ENCODE data around the gene KRT8. TPM values are rescaled to one million over a fixed set of nuclear protein-coding genes. Genes with fewer than 3 reads are reported as not detected.
"Not testable (repeated sequence)": the region's sequence is repeated elsewhere in the genome, so short reads cannot be mapped to it uniquely, and the experiment has no call there.

Gene KRT8
- total RNA-seq (100 TPM), polyA plus RNA-seq (142 TPM)
- long read RNA-seq, donor 1, partial matches to known transcripts, result 5 of 5 reads
- long read RNA-seq, donor 1, other reads (novel, unspliced or antisense), result 0 of 5 reads
- long read RNA-seq, donor 2, result 0 reads
- long read RNA-seq, donor 3, partial matches to known transcripts, result 172 of 184 reads
- long read RNA-seq, donor 3, other reads (novel, unspliced or antisense), result 6 of 184 reads
- long read RNA-seq, donor 4, partial matches to known transcripts, result 74 of 83 reads
- long read RNA-seq, donor 4, other reads (novel, unspliced or antisense), result 5 of 83 reads
- long read RNA-seq, donor 5, partial matches to known transcripts, result 105 of 121 reads
- long read RNA-seq, donor 5, other reads (novel, unspliced or antisense), result 10 of 121 reads
- long read RNA-seq, donor 6, partial matches to known transcripts, result 47 of 49 reads
- long read RNA-seq, donor 6, other reads (novel, unspliced or antisense), result 0 of 49 reads
- long read RNA-seq, donor 7, partial matches to known transcripts, result 52 of 75 reads
- long read RNA-seq, donor 7, other reads (novel, unspliced or antisense), result 22 of 75 reads
- long read RNA-seq, donor 8, partial matches to known transcripts, result 53 of 53 reads
- long read RNA-seq, donor 8, other reads (novel, unspliced or antisense), result 0 of 53 reads
- long read RNA-seq, donor 9, partial matches to known transcripts, result 39 of 42 reads
- long read RNA-seq, donor 9, other reads (novel, unspliced or antisense), result 0 of 42 reads
- long read RNA-seq, donor 10, partial matches to known transcripts, result 31 of 33 reads
- long read RNA-seq, donor 10, other reads (novel, unspliced or antisense), result 0 of 33 reads

DNA sequence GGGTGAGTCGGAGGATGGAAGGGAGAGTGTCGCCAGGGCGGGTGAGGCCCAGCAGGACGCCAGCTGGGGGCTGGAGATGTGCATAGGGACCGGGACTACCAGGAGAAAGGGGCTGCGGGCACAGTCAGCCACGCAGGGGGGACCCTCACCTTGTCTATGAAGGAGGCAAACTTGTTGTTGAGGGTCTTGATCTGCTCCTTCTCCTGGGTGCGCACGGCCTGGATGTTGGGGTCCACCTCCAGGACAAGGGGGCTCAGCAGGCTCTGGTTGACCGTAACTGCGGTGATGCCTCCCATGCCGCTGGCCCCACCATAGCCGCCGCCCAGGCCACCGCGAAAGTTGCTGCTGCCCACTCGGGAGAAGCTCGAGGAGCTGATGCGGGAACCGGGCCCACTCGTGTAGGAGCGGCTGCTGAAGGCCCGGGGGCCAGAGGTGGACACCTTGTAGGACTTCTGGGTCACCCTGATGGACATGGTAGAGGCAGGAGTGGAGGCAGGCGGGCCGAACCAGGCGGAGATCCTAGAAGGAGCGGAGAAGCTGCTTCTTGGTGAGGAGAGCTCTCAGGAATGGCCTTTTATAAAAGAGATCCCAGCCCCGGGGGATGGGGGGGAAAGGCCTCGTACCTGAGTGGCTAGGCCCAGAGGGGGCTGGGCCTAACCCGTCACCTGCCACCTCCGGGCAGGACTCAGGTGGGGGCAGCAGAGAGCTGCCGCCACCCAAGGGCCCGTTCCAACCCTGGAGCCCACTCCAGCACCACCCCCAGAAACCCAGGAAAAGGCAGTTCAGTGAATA, at the start of gene KRT8:
Gene KRT8, minus strand, starts transcription at position 568 of the 792 bp plus-strand sequence. Its CDS starts 95 bp downstream, at position 473.
- H3K4me1 ChIP-seq (ENCODE audit: control insufficient read depth in 2 of 2, insufficient read depth in 2 of 2, low read length in 2 of 2), result peaks cover 5 to 26% of the 10 kb centered on the region in 2 donors
- DNase-seq (ENCODE audit: low read depth in 6 of 9, low spot score in 9 of 9), result peak in 2 of 9 donors; percentile 26 to 34
- H3K27ac ChIP-seq (ENCODE audit: low read depth in 1 of 2, low read length in 1 of 2), result peak within 1 kb of the TSS; percentile 64 to 71
- H3K27me3 ChIP-seq (ENCODE audit: control insufficient read depth in 2 of 2, insufficient read depth in 1 of 2, low read length in 1 of 2); H3K36me3 ChIP-seq (ENCODE audit: control insufficient read depth in 2 of 2, insufficient read depth in 2 of 2, low read length in 1 of 2); H3K9me3 ChIP-seq (ENCODE audit: control insufficient read depth in 2 of 2, insufficient read depth in 1 of 2, low read length in 1 of 2): not testable (repeated sequence)
- 93% methylated on average over 33 of the region's 33 CpGs for WGBS
- peak within 1 kb of the TSS; percentile 40 to 51 for H3K4me3 ChIP-seq (ENCODE audit: low read length in 2 of 2)

DNA sequence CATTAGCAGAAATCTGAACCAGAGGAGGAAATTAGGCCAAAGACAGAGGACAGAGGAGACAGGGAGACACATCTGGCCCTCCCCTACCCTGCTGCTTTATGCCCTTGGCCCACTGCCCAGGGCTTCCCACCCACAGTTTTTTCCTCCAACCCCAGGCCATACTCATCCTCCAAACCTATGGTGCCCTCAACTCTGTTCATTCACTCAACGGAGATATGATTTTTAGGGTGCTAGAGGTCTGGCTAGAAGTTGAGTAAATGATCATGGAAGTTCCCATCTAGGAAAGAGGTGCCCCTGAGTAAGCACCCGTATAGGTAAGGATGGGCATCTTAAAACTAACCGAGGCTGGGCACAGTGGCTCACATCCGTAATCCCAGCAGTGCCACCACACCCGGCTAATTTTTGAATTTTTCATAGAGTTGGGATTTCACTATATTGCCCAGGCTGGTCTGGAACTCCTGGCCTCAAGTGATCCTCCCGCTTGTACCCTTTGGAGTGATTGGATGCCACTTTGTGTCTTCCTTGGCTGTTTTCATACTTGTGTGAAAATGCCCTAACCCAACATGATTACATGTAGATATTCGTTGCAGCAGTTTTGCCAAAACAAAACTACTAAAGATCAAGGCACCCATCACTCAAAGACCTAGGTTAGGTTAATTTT, 48.4 kb upstream of the KRT8 start:
- no peak overlapping the region for H3K27ac ChIP-seq (ENCODE audit: low read depth in 1 of 2, low read length in 1 of 2)
- H3K36me3 ChIP-seq (ENCODE audit: control insufficient read depth in 2 of 2, insufficient read depth in 2 of 2, low read length in 1 of 2), result no peaks in the 10 kb centered on the region
- H3K27me3 ChIP-seq (ENCODE audit: control insufficient read depth in 2 of 2, insufficient read depth in 1 of 2, low read length in 1 of 2), result peaks cover 0 to 30% of the 10 kb centered on the region in 2 donors
- H3K9me3 ChIP-seq (ENCODE audit: control insufficient read depth in 2 of 2, insufficient read depth in 1 of 2, low read length in 1 of 2), result no peaks in the 10 kb centered on the region
- 97% methylated on average over 7 of the region's 7 CpGs for WGBS
- H3K4me3 ChIP-seq (ENCODE audit: low read length in 2 of 2), result no peak overlapping the region
- no peak for DNase-seq (ENCODE audit: low read depth in 6 of 9, low spot score in 9 of 9)
- H3K4me1 ChIP-seq (ENCODE audit: control insufficient read depth in 2 of 2, insufficient read depth in 2 of 2, low read length in 2 of 2), result peaks cover 0 to 2% of the 10 kb centered on the region in 2 donors

DNA sequence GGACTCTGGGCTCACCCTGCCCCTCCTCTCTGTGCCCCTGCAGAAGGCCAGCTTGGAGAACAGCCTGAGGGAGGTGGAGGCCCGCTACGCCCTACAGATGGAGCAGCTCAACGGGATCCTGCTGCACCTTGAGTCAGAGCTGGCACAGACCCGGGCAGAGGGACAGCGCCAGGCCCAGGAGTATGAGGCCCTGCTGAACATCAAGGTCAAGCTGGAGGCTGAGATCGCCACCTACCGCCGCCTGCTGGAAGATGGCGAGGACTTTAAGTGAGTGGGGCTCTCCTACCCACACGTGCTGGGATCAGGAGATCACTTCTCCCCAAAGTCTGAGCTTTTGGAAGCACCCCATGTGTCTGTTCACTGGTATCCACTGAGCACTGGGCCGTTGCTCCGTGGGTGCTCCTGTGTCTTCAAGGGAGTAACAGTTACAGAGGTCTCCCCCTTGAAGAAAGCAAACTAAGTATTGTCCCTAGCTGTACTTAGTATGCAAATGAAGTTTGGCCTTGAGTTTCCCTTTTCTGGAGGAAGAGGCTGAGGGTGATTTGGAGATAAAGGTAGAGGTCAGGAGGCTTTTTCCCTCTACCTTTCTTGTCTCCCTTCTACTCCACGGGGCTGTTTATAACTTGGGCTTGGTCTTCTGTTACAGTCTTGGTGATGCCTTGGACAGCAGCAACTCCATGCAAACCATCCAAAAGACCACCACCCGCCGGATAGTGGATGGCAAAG, 47.4 kb upstream of the KRT8 start:
- 78% methylated on average over 15 of the region's 15 CpGs for WGBS
- Histone ChIP-seq H3K4me1 (ENCODE audit: control insufficient read depth in 2 of 2, insufficient read depth in 2 of 2, low read length in 2 of 2) (peaks cover 0 to 2% of the 10 kb centered on the region in 2 donors), H3K36me3 (ENCODE audit: control insufficient read depth in 2 of 2, insufficient read depth in 2 of 2, low read length in 1 of 2) (no peaks in the 10 kb centered on the region), H3K9me3 (ENCODE audit: control insufficient read depth in 2 of 2, insufficient read depth in 1 of 2, low read length in 1 of 2) (no peaks in the 10 kb centered on the region), H3K27me3 (ENCODE audit: control insufficient read depth in 2 of 2, insufficient read depth in 1 of 2, low read length in 1 of 2) (peaks cover 0 to 37% of the 10 kb centered on the region in 2 donors), H3K27ac (ENCODE audit: low read depth in 1 of 2, low read length in 1 of 2) (no peak overlapping the region), H3K4me3 (ENCODE audit: low read length in 2 of 2) (no peak overlapping the region)
- no peak for DNase-seq (ENCODE audit: low read depth in 6 of 9, low spot score in 9 of 9)

DNA sequence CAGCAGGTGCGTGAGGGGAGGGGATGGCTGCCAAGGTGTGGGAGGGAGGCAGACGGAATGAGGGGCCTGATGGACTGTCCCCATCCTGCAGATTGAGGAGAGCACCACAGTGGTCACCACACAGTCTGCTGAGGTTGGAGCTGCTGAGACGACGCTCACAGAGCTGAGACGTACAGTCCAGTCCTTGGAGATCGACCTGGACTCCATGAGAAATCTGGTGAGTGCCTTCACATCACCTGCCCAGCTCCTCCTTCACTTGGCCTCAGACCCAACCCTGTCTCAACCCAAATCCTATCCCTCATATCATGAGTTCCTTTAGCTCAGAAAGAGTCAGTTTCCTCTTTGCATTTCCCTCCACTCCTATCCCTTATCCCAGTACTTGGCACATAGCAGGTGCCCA, 46.8 kb upstream of the KRT8 start:
- Histone ChIP-seq H3K27me3 (ENCODE audit: control insufficient read depth in 2 of 2, insufficient read depth in 1 of 2, low read length in 1 of 2) (peaks cover 0 to 43% of the 10 kb centered on the region in 2 donors), H3K36me3 (ENCODE audit: control insufficient read depth in 2 of 2, insufficient read depth in 2 of 2, low read length in 1 of 2) (no peaks in the 10 kb centered on the region), H3K9me3 (ENCODE audit: control insufficient read depth in 2 of 2, insufficient read depth in 1 of 2, low read length in 1 of 2) (no peaks in the 10 kb centered on the region), H3K4me1 (ENCODE audit: control insufficient read depth in 2 of 2, insufficient read depth in 2 of 2, low read length in 2 of 2) (peaks cover 0 to 2% of the 10 kb centered on the region in 2 donors), H3K27ac (ENCODE audit: low read depth in 1 of 2, low read length in 1 of 2) (no peak overlapping the region), H3K4me3 (ENCODE audit: low read length in 2 of 2) (no peak overlapping the region)
- no peak for DNase-seq (ENCODE audit: low read depth in 6 of 9, low spot score in 9 of 9)
- 96% methylated on average over 6 of the region's 6 CpGs for WGBS

DNA sequence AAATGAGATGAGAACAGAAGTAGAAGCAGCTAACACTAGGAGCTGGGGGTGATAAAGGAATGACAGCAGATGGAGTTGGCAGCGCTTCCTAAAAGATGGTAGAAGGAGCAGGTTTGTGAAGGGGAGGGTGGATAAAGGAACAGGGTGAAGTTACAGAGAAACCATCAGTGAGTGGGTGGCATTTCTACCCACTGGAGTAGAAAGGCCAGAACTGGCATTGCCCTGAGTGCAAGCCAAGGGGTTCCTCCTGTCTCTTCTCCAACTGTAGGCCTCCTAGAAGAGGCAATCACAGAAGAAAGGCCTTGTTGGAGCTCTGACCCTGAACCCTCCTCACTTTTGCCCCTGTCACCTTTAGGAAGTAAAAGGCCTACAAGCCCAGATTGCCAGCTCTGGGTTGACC, 46.2 kb upstream of the KRT8 start:
- no peaks in the 10 kb centered on the region for H3K36me3 ChIP-seq (ENCODE audit: control insufficient read depth in 2 of 2, insufficient read depth in 2 of 2, low read length in 1 of 2)
- no peaks in the 10 kb centered on the region for H3K9me3 ChIP-seq (ENCODE audit: control insufficient read depth in 2 of 2, insufficient read depth in 1 of 2, low read length in 1 of 2)
- WGBS, result 100% methylated on average over 1 of the region's 1 CpG
- no peak overlapping the region for H3K4me3 ChIP-seq (ENCODE audit: low read length in 2 of 2)
- DNase-seq (ENCODE audit: low read depth in 6 of 9, low spot score in 9 of 9), result no peak
- H3K27me3 ChIP-seq (ENCODE audit: control insufficient read depth in 2 of 2, insufficient read depth in 1 of 2, low read length in 1 of 2), result peaks cover 0 to 45% of the 10 kb centered on the region in 2 donors
- no peak overlapping the region for H3K27ac ChIP-seq (ENCODE audit: low read depth in 1 of 2, low read length in 1 of 2)
- H3K4me1 ChIP-seq (ENCODE audit: control insufficient read depth in 2 of 2, insufficient read depth in 2 of 2, low read length in 2 of 2), result peaks cover 0 to 2% of the 10 kb centered on the region in 2 donors

DNA sequence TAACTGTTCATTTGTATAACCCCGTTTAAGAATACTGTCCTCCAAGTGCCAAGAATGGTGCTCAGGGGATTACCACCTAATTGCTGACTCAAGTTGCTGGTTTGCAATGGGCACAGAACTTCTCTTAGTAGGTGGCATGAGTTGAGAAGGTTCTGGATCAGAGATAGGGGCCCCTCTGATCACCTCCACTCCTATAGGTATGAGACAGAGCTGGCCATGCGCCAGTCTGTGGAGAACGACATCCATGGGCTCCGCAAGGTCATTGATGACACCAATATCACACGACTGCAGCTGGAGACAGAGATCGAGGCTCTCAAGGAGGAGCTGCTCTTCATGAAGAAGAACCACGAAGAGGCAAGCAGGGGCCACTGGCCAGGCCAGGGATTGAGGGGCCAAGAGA, 45.7 kb upstream of the KRT8 start:
- peaks cover 0 to 2% of the 10 kb centered on the region in 2 donors for H3K4me1 ChIP-seq (ENCODE audit: control insufficient read depth in 2 of 2, insufficient read depth in 2 of 2, low read length in 2 of 2)
- H3K27ac ChIP-seq (ENCODE audit: low read depth in 1 of 2, low read length in 1 of 2), result no peak overlapping the region
- no peak for DNase-seq (ENCODE audit: low read depth in 6 of 9, low spot score in 9 of 9)
- no peaks in the 10 kb centered on the region for H3K9me3 ChIP-seq (ENCODE audit: control insufficient read depth in 2 of 2, insufficient read depth in 1 of 2, low read length in 1 of 2)
- no peak overlapping the region for H3K4me3 ChIP-seq (ENCODE audit: low read length in 2 of 2)
- WGBS, result 95% methylated on average over 7 of the region's 7 CpGs
- H3K27me3 ChIP-seq (ENCODE audit: control insufficient read depth in 2 of 2, insufficient read depth in 1 of 2, low read length in 1 of 2), result peaks cover 0 to 50% of the 10 kb centered on the region in 2 donors
- no peaks in the 10 kb centered on the region for H3K36me3 ChIP-seq (ENCODE audit: control insufficient read depth in 2 of 2, insufficient read depth in 2 of 2, low read length in 1 of 2)

DNA sequence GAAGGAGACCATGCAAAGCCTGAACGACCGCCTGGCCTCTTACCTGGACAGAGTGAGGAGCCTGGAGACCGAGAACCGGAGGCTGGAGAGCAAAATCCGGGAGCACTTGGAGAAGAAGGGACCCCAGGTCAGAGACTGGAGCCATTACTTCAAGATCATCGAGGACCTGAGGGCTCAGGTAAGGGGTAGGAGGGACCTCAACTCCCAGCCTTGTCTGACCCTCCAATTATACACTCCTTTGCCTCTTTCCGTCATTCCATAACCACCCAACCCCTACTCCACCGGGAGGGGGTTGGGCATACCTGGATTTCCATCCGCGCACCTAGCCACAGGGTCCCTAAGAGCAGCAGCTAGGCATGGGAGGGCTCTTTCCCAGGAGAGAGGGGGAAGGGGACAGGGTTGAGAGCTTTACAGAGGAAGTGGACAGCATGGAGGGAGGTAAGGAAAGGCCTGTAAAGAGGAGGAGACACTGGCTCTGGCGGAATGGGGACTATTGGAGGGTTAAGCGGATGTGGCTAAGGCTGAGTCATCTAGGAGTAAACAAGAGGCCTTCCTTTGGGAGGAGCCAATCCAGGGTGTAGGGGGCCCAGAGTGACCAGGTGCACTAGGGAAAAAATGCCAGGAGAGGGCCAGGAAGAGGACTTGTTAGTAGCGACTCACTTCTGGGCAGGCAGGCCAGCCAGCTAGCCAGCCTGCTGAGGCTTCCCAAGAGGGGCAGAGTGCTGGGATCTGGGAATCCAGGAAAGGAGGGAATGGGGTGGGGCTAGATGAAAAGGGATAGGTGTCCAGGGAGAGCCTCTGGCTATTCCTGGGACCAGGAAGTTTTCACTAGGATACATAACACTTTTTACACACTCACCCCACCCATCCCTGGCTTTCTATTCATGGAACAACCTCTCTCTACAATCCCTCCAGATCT, 44.8 kb upstream of the KRT8 start:
- Histone ChIP-seq H3K27ac (ENCODE audit: low read depth in 1 of 2, low read length in 1 of 2) (no peak overlapping the region), H3K9me3 (ENCODE audit: control insufficient read depth in 2 of 2, insufficient read depth in 1 of 2, low read length in 1 of 2) (no peaks in the 10 kb centered on the region), H3K4me3 (ENCODE audit: low read length in 2 of 2) (peak overlapping the region in 1 of 2 donors; percentile 22), H3K36me3 (ENCODE audit: control insufficient read depth in 2 of 2, insufficient read depth in 2 of 2, low read length in 1 of 2) (no peaks in the 10 kb centered on the region), H3K27me3 (ENCODE audit: control insufficient read depth in 2 of 2, insufficient read depth in 1 of 2, low read length in 1 of 2) (peaks cover 0 to 54% of the 10 kb centered on the region in 2 donors), H3K4me1 (ENCODE audit: control insufficient read depth in 2 of 2, insufficient read depth in 2 of 2, low read length in 2 of 2) (peaks cover 0 to 2% of the 10 kb centered on the region in 2 donors)
- WGBS, result 59% methylated on average over 13 of the region's 13 CpGs
- DNase-seq (ENCODE audit: low read depth in 6 of 9, low spot score in 9 of 9), result no peak
